Keratinocyte (primary cell): ENCODE results near the gene CSNK2A2. TPM values are rescaled to one million over a fixed set of nuclear protein-coding genes. Genes with fewer than 3 reads are reported as not detected.

Source experiments
- DNase-seq: peaks from one replicate; pipeline ENCODE4 v3.0.0-alpha.2; 2011; ENCODE audit warnings: low read depth, missing footprints, low spot score
- FAIRE-seq: peaks from 2 replicates; lab custom pipeline; 2011; peaks lifted over from hg19 to GRCh38; lab: Jason Lieb, UNC
- H2AFZ ChIP-seq: 2 replicates; pipeline ENCODE4 v1.6.0; 2012; ENCODE audit warnings: low read length, control low read depth, inconsistent platforms; ENCODE audit not compliant: control insufficient read depth
- H3K27ac ChIP-seq: 2 replicates; pipeline ENCODE4 v1.5.1; 2011; ENCODE audit warnings: low read length; ENCODE audit not compliant: control insufficient read depth, insufficient read depth
- H3K27me3 ChIP-seq: 3 replicates; pipeline ENCODE4 v1.6.0; 2011; ENCODE audit warnings: low read length; ENCODE audit not compliant: control insufficient read depth, insufficient read depth; ENCODE audit errors: extremely low read depth
- H3K36me3 ChIP-seq, 2 experiments: 2 replicates in 1 of 2; 3 replicates in 1 of 2; pipeline ENCODE4 v1.5.1; 2011; ENCODE audit warnings: low read length in 2 of 2, mild to moderate bottlenecking in 1 of 2; ENCODE audit not compliant: control insufficient read depth in 2 of 2, insufficient read depth in 2 of 2; ENCODE audit errors: extremely low read depth in 1 of 2
- H3K4me1 ChIP-seq: 3 replicates; pipeline ENCODE4 v1.5.1; 2011; ENCODE audit warnings: low read length; ENCODE audit not compliant: control insufficient read depth, insufficient read depth; ENCODE audit errors: extremely low read depth
- H3K4me2 ChIP-seq: 3 replicates; pipeline ENCODE4 v1.6.0; 2011; ENCODE audit warnings: low read depth, low read length; ENCODE audit not compliant: control insufficient read depth, insufficient read depth; ENCODE audit errors: extremely low read depth
- H3K4me3 ChIP-seq, 3 experiments: fragments of 200-600 bp in 1 of 3; sonication (generic) in 1 of 3; 2 replicates in 2 of 3; 3 replicates in 1 of 3; pipeline ENCODE4 v1.5.1; 2011 to 2016; ENCODE audit warnings: low read length in 3 of 3, mild to moderate bottlenecking in 3 of 3, control low read depth in 2 of 3, inconsistent platforms in 1 of 3, low read depth in 1 of 3, mixed read lengths in 1 of 3, mixed run types in 1 of 3, moderate library complexity in 1 of 3; ENCODE audit not compliant: control insufficient read depth in 2 of 3, insufficient read depth in 2 of 3; ENCODE audit errors: extremely low read depth in 1 of 3
- H3K79me2 ChIP-seq: 2 replicates; pipeline ENCODE4 v1.6.0; 2012; ENCODE audit warnings: low read length; ENCODE audit not compliant: control insufficient read depth, insufficient read depth
- H3K9ac ChIP-seq: 3 replicates; pipeline ENCODE4 v1.6.0; 2011; ENCODE audit warnings: low read length; ENCODE audit not compliant: control insufficient read depth, insufficient read depth; ENCODE audit errors: extremely low read depth
- H3K9me1 ChIP-seq: 3 replicates; pipeline ENCODE4 v1.6.0; 2011; ENCODE audit warnings: low read length; ENCODE audit not compliant: control insufficient read depth, insufficient read depth; ENCODE audit errors: extremely low read depth
- H3K9me3 ChIP-seq: 2 replicates; pipeline ENCODE4 v1.5.1; 2012; ENCODE audit warnings: low read depth, low read length; ENCODE audit not compliant: control insufficient read depth
- H4K20me1 ChIP-seq: 3 replicates; pipeline ENCODE4 v1.6.0; 2011; ENCODE audit warnings: low read length; ENCODE audit not compliant: control insufficient read depth, insufficient read depth; ENCODE audit errors: extremely low read depth
- EZH2 ChIP-seq: IDR thresholded peaks from one replicate; pipeline ENCODE4 v1.6.1; 2012; ENCODE audit warnings: inconsistent platforms, mild to moderate bottlenecking, low read length, moderate library complexity
- dilution Hi-C: fragments of 300-500 bp; cut with MboI; formaldehyde crosslinking; loops from one replicate; pipeline ENCODE4 v1.7.0; 2020; ENCODE audit warnings: low sequenced_read_pairs; ENCODE audit not compliant: extremely low pct_ligation_motif_present
- polyA plus RNA-seq, 5 experiments: library from polyadenylated mRNA; depleted of rRNA in 3 of 5; stranded (reverse) in 3 of 5; stranded (forward) in 1 of 5; unstranded in 1 of 5; fragments of >200 nt; gene quantifications; 1 replicate in 1 of 5; 2 replicates in 3 of 5; 3 replicates in 1 of 5; pipeline versions ENCODE4 v1.2.1 to v1.2.3, GENCODE V29; 2011 to 2012; ENCODE audit warnings: missing spikeins in 2 of 5, low read depth in 1 of 5, low replicate concordance in 1 of 5
- TF ChIP-seq, protein P1 (sequence below), 3 experiments: IDR thresholded peaks in 1 of 3; conservative IDR thresholded peaks in 1 of 3; optimal IDR thresholded peaks in 1 of 3; 2 replicates in 2 of 3; 3 replicates in 1 of 3; pipeline versions ENCODE3 to v1.5.1; 2011; ENCODE audit warnings: low read length in 3 of 3, mild to moderate bottlenecking in 3 of 3, moderate library complexity in 2 of 3, control low read depth in 1 of 3, inconsistent platforms in 1 of 3; ENCODE audit not compliant: insufficient read depth in 2 of 3; ENCODE audit errors: extremely low read depth in 1 of 3

Gene CSNK2A2
- polyA plus RNA-seq, 1 donor (not counting 4 experiments of a cell fraction or from before 2014, with no cell fraction given), result 49.6 TPM

DNA sequence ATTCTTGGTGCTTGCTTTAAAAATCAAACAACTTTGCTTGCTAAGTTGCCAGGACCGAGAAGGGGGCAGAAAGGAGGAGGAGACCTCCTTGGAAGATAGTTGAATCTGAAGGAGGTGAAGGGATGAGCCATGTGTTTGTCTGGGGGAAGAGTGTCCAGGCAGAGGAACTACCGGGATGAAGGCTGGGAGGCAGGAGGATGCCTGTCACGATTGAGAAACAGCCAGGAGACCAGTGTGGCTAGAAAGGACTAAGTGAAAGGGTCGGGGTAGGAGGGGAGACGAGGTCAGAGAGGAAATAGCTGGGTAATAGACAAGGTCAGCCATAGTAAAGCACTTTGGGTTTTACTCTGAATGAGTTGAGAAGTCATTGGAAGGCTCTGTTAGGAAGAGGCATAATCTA lies 38.9 kb upstream of the CSNK2A2 start:
- no peak for DNase-seq
- no peak overlapping the region for H3K4me2 ChIP-seq

DNA sequence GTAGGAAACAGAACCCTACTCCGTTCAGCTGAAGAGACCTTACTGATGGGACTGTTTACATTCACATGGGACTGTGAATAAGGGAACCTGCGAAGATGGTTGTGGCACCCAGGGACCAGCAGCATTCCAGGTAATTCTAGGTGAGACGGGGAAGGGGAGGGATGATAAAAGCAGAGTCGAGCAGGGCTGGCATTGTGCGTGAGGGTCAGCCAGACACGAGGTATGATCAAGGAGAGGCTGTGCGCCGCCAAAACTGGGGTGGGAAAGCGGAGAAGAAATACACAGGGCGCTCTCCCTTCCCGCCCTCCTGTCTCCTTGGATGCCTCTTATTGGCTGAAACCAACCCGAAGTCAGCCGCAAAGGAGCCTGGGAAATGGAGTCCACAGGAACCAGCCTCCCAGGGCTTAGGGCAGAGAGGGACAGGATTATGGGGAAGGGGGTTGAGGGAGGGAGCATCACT lies 38.4 kb upstream of the CSNK2A2 start:
- no peak overlapping the region for H3K27ac ChIP-seq
- H3K9me3 ChIP-seq, result no peaks in the 10 kb centered on the region
- peak overlapping the region; percentile 93 for H3K4me2 ChIP-seq
- no peaks in the 10 kb centered on the region for H4K20me1 ChIP-seq
- H3K27me3 ChIP-seq, result no peaks in the 10 kb centered on the region
- H2AFZ ChIP-seq, result peak overlapping the region; percentile 99
- no peaks in the 10 kb centered on the region for H3K79me2 ChIP-seq
- peak overlapping the region; percentile 40 to 74 (median 71) for H3K4me3 ChIP-seq
- FAIRE-seq (peak; percentile 67), DNase-seq (no peak)
- dilution Hi-C loops, result no loop called here
- H3K4me1 ChIP-seq, result peaks cover 5% of the 10 kb centered on the region
- no peaks in the 10 kb centered on the region for H3K9me1 ChIP-seq
- H3K9ac ChIP-seq, result peak overlapping the region; percentile 67
- H3K36me3 ChIP-seq, result no peaks in the 10 kb centered on the region
- TF ChIP-seq, protein P1, sequence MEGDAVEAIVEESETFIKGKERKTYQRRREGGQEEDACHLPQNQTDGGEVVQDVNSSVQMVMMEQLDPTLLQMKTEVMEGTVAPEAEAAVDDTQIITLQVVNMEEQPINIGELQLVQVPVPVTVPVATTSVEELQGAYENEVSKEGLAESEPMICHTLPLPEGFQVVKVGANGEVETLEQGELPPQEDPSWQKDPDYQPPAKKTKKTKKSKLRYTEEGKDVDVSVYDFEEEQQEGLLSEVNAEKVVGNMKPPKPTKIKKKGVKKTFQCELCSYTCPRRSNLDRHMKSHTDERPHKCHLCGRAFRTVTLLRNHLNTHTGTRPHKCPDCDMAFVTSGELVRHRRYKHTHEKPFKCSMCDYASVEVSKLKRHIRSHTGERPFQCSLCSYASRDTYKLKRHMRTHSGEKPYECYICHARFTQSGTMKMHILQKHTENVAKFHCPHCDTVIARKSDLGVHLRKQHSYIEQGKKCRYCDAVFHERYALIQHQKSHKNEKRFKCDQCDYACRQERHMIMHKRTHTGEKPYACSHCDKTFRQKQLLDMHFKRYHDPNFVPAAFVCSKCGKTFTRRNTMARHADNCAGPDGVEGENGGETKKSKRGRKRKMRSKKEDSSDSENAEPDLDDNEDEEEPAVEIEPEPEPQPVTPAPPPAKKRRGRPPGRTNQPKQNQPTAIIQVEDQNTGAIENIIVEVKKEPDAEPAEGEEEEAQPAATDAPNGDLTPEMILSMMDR (optimal IDR thresholded peaks at IDR 0.05 in 1 of 3, IDR thresholded peaks at IDR 0.05 in 1 of 3, conservative IDR thresholded peaks at IDR 0.05 in 1 of 3; ENCODE audit: extremely low read depth in 1 of 3, insufficient read depth in 2 of 3, low read length in 3 of 3), result no peak
- TF ChIP-seq EZH2, result no peak

More for the DNA sequence above, 38.9 kb upstream of the CSNK2A2 start:
- Histone ChIP-seq H3K27me3 (no peaks in the 10 kb centered on the region), H3K4me1 (peaks cover 5% of the 10 kb centered on the region), H3K27ac (no peak overlapping the region), H3K36me3 (no peaks in the 10 kb centered on the region), H3K9me3 (no peaks in the 10 kb centered on the region), H3K9me1 (no peaks in the 10 kb centered on the region), H3K4me3 (no peak overlapping the region), H2AFZ (peak overlapping the region; percentile 76), H3K79me2 (no peaks in the 10 kb centered on the region), H4K20me1 (no peaks in the 10 kb centered on the region), H3K9ac (no peak overlapping the region)
- TF ChIP-seq, protein P1 (optimal IDR thresholded peaks at IDR 0.05 in 1 of 3, IDR thresholded peaks at IDR 0.05 in 1 of 3, conservative IDR thresholded peaks at IDR 0.05 in 1 of 3; ENCODE audit: extremely low read depth in 1 of 3, insufficient read depth in 2 of 3, low read length in 3 of 3), result no peak
- no peak for TF ChIP-seq EZH2
- no peak for FAIRE-seq
- dilution Hi-C loops, result no loop called here
